HG03442 (cell line): Measurements from ENCODE around the gene FKRP.
"Not testable (repeated sequence)": the region's sequence is repeated elsewhere in the genome, so short reads cannot be mapped to it uniquely, and the experiment has no call there.

Experiments used
- ATAC-seq: cut with Tn5 transposase; IDR thresholded peaks from one replicate; pipeline ENCODE4 v1.9.1; 2021; ENCODE audit warnings: mild to moderate bottlenecking, moderate library complexity; ENCODE audit not compliant: unreplicated experiment

Gene FKRP

GRCh38 chr19:46784262-46785053, 38.6 kb downstream of the FKRP start:
- no peak for ATAC-seq

- ATAC-seq: no peak
These were observed 39.5 kb downstream of the FKRP start for GRCh38 chr19:46785054-46785979.

- no peak for ATAC-seq
These were observed 40.1 kb downstream of the FKRP start for GRCh38 chr19:46785980-46786235.

- ATAC-seq: no peak
These were observed 40.6 kb downstream of the FKRP start for GRCh38 chr19:46786236-46787039.

GRCh38 chr19:46787040-46787330, 41.1 kb downstream of the FKRP start:
- ATAC-seq: no peak

- no peak for ATAC-seq
These were observed 41.7 kb downstream of the FKRP start for GRCh38 chr19:46787331-46788261.

- ATAC-seq: peak; percentile 57
These were observed 42.6 kb downstream of the FKRP start, which contains the start of gene SLC1A5 for GRCh38 chr19:46788262-46788967. Gene SLC1A5, minus strand, starts transcription at chr19:46788594. Its CDS starts 629 bp downstream, at chr19:46787965.

GRCh38 chr19:46788968-46789338, 43.1 kb downstream of the FKRP start:
- ATAC-seq: no peak

GRCh38 chr19:46789371-46789770, 43.5 kb downstream of the FKRP start:
- ATAC-seq: no peak

- ATAC-seq: no peak
These were observed 46.1 kb downstream of the FKRP start for GRCh38 chr19:46791944-46792343.

GRCh38 chr19:46797881-46798280, 52.0 kb downstream of the FKRP start:
- ATAC-seq: no peak

GRCh38 chr19:46798713-46799112, 52.9 kb downstream of the FKRP start:
- no peak for ATAC-seq

- ATAC-seq: no peak
These were observed 56.3 kb downstream of the FKRP start for GRCh38 chr19:46802152-46802551.

GRCh38 chr19:46803555-46803954, 57.7 kb downstream of the FKRP start:
- ATAC-seq: no peak

GRCh38 chr19:46804432-46804831, 58.6 kb downstream of the FKRP start:
- not testable (repeated sequence) for ATAC-seq

GRCh38 chr19:46806656-46807055, 60.8 kb downstream of the FKRP start:
- ATAC-seq: no peak
